GM18508 (cell line): Measurements from ENCODE around the gene NDUFAF2.

Source experiments
- ATAC-seq: cut with Tn5 transposase; IDR thresholded peaks from one replicate; pipeline ENCODE4 v1.9.1; 2021; ENCODE audit warnings: moderate number of reproducible peaks; ENCODE audit not compliant: insufficient read depth, unreplicated experiment

NDUFAF2 gene

GRCh38 chr5:60989790-60990189 lies 44.8 kb downstream of the NDUFAF2 start:
- ATAC-seq, result no peak

- no peak for ATAC-seq
Observed at GRCh38 chr5:60992871-60993270, 47.9 kb downstream of the NDUFAF2 start.

- no peak for ATAC-seq
Observed at GRCh38 chr5:60993425-60993824, 48.4 kb downstream of the NDUFAF2 start.

- no peak for ATAC-seq
Observed at GRCh38 chr5:60993875-60994571, 49.0 kb downstream of the NDUFAF2 start.

- ATAC-seq, result no peak
Observed at GRCh38 chr5:60996368-60996767, 51.4 kb downstream of the NDUFAF2 start.

- ATAC-seq, result no peak
Observed at GRCh38 chr5:60997721-60998120, 52.7 kb downstream of the NDUFAF2 start.

- no peak for ATAC-seq
Observed at GRCh38 chr5:61000887-61001286, 55.9 kb downstream of the NDUFAF2 start.

GRCh38 chr5:61001647-61002046 lies 56.6 kb downstream of the NDUFAF2 start:
- no peak for ATAC-seq

GRCh38 chr5:61002611-61003355 lies 57.8 kb downstream of the NDUFAF2 start:
- ATAC-seq, result no peak

- ATAC-seq, result no peak
Observed at GRCh38 chr5:61004448-61004847, 59.4 kb downstream of the NDUFAF2 start.

- ATAC-seq, result no peak
Observed at GRCh38 chr5:61009907-61010306, 64.9 kb downstream of the NDUFAF2 start.

GRCh38 chr5:61010467-61011454 lies 65.8 kb downstream of the NDUFAF2 start:
- no peak for ATAC-seq

- no peak for ATAC-seq
Observed at GRCh38 chr5:61018062-61018461, 73.1 kb downstream of the NDUFAF2 start.

- no peak for ATAC-seq
Observed at GRCh38 chr5:61019642-61020041, 74.6 kb downstream of the NDUFAF2 start.

- ATAC-seq, result no peak
Observed at GRCh38 chr5:61020415-61020814, 75.4 kb downstream of the NDUFAF2 start.

- ATAC-seq, result no peak
Observed at GRCh38 chr5:61023131-61023530, 78.1 kb downstream of the NDUFAF2 start.

- ATAC-seq, result no peak
Observed at GRCh38 chr5:61026004-61026403, 81.0 kb downstream of the NDUFAF2 start.

- ATAC-seq, result no peak
Observed at GRCh38 chr5:61028382-61028781, 83.4 kb downstream of the NDUFAF2 start.

- ATAC-seq, result no peak
Observed at GRCh38 chr5:61029456-61030162, 84.6 kb downstream of the NDUFAF2 start.

- no peak for ATAC-seq
Observed at GRCh38 chr5:61030163-61030482, 85.1 kb downstream of the NDUFAF2 start.
